NCI-H748 (cell line): Measurements from ENCODE around the gene MCCC1.
"Not testable (repeated sequence)": the region's sequence is repeated elsewhere in the genome, so short reads cannot be mapped to it uniquely, and the experiment has no call there.

Experiments used
- DNase-seq: peaks from one replicate; lab custom pipeline; 2025; ENCODE audit not compliant: unreplicated experiment; lab: John Stamatoyannopoulos, UW

The MCCC1 gene

DNA sequence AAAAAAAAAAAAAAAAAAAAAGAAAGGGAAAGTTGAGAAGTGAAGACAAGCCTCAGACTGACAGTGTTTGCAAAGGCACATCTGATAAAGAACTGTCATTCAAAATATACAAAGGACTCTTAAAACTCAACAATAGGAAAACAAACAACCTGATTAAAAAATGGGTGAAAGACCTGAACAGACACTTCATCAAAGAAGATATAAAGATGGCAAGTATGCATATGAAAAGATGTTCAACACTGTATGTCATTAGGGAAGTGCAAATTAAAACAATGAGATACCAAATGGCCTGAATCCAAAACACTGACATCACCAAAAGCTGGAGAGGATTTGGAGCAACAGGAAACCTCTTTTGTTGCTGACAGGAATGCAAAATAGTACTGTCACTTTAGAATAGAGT lies 48.6 kb downstream of the MCCC1 start:
- no peak for DNase-seq

DNA sequence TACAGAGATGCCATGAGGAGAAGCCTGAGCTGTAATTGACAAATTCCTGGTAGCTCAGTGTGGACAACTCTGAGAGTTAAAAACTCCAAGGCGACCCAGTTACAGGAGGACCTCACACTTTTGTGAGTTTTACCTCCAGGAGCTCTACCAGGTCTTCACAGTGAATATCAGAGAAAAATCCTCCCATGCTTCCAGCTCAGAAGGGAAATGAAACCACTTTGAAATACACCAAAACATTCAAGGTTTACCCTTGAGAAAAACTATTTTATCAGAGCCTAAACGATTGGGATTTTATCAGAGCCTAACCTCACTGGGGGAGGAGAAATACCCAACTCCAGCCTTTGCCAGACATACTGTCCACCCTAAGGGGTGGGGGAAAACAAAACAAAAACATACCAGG lies 52.4 kb downstream of the MCCC1 start:
- no peak for DNase-seq

DNA sequence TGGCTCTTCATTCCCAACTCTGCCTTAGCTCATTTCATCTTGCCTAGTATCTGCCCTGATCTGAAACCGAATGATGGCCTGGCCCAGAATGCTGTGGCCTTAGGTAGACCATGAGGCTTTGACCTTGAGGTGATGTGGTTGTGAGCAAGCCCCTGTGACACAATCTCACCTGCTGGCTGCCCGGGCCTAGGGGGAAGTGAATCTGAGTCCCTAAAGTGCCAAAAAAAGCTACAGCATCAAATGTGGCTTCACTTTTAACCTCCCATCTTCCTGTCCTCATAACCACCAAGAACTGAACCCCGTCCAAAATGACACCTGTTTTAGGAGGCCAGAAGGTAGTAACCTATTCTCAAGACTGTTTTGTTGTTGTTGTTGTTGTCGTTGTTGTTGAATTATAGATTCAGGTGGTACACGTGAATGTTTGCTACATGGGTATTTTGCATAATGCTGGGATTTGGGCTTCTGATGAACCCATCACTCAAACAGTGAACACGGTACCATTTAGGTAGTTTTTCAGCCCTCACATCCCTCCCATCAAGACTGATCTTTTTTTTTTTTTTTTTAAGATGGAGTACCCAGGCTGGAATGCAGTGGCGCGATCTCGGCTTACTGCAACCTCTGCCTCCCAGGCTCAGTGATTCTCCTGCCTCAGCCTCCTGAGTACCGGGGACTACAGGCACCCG lies 54.6 kb downstream of the MCCC1 start:
- no peak for DNase-seq

DNA sequence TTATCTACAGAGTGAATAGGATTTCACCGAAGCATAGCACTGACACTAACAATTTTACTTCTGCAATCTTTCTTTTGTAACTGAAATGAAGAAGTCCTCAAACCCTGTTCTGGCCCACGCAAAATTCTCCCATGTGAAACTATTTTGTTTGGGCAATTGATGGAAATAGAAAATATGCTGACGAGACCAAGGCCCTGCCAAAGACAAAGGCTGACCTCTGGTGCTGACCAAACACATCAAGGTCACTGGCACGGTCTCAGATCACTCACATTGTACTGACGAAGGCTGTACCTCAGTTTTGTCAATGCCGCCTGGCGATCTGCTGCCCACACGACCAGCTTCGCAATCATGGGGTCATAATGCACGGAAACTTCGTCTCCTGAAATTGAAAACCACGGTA lies 60.5 kb downstream of the MCCC1 start:
- DNase-seq, result no peak

DNA sequence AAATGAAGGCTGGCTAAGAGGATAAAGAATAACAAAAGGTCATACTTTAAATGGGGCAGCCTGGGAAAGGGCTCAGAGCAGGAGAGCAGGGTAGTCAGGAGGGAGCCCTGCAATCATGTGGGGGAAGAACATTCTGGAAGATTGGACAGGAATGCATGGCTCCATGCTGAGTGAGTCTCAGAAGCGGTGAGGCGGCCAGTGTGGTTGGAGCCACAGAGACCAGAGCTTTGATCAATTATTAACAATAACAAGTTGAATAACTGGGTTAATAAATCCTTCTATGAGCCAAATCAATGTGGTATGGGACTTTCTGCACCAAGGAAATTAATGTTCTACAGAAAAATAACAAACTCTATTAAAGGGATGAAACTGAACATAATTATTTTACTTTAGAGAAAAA lies 61.1 kb downstream of the MCCC1 start:
- no peak for DNase-seq

DNA sequence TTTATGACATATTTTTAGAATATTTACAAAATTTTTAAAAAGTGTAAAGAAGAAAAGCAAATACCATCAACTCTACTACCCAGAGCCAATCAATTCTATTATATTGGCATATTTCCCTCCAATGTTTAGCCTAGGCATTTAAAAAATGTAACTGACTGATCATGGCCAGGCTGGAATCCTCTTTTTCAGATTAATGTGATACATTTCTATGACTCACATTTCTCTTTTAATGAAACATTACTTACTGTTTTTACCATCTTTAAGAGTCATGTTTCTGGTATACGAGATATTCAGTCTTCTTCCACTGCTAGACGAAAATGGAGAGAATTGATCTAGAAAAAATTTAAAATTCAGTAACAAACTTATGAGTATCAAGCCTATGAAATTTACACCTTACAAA lies 65.5 kb downstream of the MCCC1 start:
- DNase-seq, result no peak

DNA sequence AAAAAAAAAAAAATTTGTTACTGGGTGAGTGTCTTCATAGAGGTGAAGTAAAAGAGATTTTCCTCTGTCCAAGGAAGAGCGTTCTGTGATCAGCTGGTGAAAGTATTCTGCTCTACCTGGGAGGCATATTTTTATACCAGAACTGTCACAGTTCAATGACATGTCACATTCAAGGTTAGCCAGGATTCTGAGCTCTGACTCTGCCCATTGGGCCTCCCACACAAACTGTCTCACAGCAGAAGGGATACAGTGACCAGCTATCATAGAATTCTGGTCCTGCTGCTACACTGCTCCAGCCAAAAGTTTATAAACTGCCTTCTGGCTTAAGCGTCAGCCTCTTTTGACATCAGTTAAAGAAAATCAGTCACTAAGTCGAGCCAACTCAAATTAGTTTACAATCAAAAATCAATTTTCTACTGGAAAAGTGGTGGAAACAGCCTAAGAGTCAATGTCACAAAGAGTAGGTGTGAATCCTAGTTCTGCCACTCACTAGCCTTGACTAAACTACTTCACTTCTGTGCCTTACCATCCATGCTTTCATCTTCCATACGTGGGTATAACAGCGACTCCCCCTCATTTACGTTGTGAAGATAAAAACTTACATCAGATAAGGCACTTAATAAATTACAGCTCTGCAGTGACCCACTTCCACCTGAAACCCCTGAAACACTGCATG lies 66.3 kb downstream of the MCCC1 start:
- no peak for DNase-seq

DNA sequence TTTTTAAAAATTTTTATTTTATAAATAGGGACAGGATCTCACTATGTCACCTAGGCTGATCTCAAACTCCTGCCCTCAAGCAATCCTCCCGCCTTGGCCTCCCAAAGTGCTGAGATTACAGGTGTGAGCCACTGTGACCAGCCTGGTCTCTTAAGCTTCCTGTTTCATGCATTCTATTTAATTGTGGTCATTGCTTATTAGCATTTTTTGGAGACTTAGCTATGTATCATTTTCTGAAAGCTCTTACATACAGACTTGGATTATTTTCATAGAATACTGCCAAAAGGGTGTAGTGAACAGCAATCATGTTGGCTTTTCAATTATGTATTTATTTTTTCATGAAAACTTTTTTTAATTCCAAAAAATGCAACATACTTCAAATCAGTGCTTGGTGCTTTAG lies 67.5 kb downstream of the MCCC1 start:
- no peak for DNase-seq

DNA sequence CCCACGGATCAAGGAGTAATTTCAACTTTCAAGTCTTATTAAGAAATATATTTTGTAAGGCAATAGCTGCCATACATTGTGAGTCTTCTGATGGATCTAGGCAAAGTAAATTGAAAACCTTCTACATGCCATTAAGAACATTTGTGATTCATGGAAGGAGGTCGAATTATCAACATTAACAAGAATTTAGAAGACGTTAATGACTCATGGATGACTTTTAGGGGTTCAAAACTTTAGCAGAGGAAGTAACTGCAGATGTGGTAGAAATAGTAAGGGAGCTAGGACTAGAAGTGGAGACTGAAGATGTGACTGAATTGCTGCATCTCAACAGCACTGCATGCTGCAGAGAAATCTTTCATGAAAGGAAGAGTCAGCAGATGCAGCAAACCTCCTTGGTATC lies 70.9 kb downstream of the MCCC1 start:
- DNase-seq, result no peak

DNA sequence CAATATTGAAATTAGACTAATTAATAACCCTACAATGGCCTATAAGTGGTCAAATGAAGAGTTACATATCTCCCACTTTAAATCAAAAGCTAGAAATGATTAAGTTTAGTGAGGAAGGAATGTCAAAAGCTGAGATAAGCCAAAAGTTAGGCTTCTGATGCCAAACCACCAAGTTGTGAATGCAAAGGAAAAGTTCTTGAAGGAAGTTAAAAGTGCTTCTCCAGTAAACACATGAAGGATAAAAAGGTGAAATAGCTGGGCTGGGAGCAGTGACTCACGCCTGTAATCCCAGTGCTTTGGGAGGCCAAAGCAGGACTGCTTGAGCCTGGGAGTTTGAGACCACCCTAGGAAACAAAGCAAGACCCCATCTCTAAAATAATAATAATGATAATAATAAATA lies 72.0 kb downstream of the MCCC1 start:
- DNase-seq, result no peak

DNA sequence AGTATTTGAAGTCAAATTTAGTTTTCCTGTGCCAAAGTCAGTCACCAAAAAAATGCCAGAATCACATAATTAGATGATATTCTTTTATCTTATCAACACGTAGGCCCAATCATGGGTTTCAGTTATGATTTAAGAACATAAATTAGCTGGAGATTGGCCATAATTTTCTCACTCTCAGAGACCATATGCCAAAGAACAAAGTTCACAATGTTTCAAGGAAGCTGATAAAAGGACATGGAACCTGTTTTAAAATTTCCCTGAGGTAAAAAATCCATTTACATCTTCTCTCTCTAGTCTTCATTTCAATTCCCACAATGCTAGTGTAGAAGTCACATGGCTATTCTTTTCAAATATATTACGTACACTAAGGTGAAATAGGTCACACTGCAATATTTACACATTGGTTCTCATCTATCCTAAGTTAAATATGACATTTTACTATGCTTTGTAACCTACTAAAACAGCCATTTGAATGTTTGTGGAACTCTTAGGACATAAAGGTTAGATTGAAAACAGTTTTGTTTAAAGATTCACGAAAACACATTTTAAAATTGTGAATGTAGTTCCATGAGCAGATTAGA lies 76.3 kb downstream of the MCCC1 start:
- DNase-seq, result no peak

DNA sequence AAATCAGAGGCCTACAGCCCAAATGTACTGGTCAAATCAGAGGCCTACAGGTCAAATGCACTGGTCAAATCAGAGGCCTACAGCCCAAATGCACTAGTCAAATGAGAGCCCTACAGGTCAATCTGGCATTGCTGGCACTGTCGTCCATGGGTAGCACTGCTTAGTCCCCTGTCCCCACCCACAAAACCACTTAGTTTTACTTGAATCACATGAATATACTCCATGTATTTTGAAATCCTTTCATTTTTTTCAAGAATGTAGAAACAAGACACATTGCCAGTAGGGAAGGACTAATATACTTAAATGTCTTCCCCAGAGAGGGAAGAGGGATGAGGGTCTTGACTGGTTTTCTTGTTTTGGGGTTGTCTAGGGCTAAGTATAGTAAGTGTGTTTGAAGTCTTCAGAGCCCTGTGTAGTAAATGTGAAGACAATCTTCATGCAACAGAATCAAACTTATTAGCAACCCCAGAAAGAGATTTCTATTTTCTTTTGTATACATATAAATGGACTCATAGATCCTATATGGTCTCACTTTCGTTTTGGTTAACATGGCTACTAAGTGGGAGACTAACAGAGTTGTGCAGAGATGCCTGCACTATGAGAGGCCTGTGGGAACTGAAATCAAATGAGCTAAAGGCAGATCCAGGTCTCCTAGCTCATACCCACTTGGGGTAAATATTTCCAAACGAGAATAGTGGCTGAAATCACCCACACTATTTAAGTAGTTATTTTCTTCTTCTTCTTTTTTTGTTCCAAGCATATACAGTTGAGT lies 80.7 kb downstream of the MCCC1 start:
- DNase-seq, result no peak

DNA sequence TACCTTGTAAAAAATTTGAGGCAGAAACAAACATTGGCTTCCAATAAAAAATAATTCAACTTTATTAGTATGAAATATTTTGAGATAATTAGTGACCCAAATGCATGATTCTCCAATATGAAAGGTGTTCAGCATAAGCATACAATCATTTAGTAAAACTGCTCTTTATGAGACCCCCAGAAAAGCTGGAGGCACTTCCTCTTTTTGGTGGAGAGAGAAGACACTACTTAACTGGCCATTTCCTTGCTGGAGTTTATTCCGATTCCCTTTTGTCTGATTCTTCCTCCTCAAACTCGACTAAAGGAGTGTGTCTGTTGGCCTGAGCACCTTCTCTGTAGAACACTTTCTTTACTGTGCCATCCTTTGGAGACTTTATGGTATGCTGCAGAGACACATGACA lies 84.1 kb downstream of the MCCC1 start:
- DNase-seq, result no peak

DNA sequence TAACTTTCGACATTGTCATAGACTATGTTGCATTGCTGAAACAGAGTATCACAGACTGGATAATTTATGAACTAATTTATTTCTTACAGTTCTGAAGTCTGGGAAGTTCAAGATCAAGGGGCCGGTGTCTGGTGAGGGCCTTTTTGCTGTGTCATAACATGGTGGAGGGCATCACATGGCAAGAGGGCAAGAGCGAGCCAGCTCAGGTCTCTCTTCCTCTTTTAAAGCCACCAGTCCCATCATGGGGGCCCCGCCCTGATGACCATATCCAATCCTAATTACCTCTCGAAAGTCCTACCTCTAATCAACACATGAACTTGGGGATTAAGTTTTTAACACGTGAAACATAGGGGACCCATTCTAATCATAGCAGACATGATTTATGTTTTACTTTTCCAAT lies 85.4 kb downstream of the MCCC1 start:
- no peak for DNase-seq

DNA sequence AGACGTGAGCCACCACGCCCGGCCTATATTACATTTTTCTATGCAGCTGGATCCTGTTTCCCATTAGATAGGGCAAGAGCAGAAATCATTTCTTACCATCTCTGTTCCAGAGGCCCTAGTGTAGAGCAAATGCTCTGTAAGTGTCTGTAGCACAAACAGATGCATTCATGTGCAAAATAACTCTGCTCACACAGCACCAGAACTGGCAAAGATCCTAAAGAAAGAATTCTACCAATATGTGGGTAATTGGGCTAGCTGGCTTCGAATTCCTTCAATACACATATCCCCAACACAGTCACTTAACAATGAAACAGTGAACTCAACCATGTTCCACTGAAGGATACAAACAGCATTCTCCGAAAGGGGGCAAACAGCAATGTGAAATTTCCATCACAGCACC lies 86.2 kb downstream of the MCCC1 start:
- no peak for DNase-seq

DNA sequence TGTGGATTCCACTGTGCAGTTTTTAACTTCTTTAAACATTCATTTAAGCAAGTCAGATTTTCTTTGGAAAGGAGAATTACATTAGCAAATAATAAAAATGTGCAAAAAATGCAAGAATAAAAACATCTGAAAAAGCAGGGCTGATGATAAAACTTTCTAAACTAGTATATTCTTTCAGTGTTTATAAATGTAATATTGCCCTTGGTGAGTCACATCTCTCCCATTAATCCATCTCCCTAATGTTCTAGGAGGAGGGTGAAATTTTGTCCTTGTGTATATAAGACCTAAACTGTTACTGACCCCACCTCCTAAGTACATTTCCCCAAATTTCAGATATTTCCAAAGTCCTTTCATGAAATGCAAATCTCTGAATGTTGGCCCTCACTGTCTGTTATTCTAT lies 90.5 kb downstream of the MCCC1 start:
- DNase-seq, result no peak

DNA sequence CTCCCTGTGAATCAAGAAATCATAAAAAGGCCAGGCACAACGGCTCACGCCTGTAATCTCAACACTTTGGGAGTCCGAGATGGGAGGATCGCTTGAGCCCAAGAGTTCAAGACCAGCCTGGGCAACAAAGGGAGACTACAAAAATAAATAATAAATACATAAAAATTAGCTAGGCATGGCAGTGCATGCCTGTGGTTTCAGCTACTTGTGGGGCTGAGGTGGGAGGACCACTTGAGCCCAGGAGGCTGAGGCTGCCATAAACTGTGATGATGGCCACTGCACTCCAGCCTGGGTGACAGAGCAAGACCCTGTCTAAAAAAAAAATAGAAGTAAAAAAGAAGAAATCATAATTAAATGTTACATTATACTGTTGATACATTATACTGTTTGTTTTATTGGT lies 91.0 kb downstream of the MCCC1 start:
- no peak for DNase-seq

DNA sequence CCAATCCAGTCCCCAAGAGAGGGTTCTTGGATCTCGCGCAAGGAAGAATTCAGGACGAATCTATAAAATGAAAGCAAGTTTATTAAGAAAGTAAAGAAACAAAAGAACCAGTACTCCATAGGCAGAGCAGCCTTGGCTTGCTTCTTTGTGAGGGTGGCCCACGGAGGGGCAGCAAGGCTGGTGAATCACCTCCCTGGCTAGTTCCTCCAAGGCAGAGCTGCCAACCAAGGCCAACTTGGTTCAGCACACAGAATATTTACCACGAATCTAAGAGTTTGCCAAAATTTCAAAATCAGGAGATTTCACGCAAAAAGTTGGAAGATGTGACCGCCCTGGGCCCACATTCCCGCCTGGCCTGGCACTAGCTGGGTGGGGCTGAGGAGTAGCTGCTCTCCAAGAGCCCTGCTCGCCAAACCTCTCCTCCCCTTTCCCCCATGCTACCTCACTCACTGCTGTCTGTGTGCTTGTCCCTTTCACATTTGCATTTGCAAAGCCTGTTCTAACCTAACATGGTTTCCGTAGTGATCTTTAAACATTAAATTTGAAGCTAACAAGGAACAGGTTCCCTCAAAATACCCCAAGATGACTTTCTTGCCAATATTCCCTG lies 92.8 kb downstream of the MCCC1 start:
- DNase-seq, result no peak

DNA sequence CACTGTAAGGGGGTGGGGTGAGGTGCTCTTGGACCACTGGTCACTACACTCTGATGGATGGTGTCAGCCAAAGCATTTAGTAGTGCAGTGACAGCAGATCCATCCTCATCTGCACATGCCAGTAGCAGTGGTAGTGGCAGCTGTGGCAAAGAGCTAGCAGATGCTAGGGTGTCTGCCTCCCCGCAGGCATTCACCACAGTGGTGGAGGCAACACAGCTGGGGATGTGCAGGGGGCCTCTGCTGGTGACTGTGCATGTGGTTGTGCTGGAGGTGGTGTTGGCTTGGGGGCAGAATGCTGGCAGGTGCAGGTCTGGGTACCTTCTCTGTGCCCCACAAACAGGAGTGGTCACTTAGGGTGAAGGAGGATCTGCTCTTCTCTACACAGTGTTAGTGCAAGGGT lies 99.5 kb downstream of the MCCC1 start:
- DNase-seq, result no peak

DNA sequence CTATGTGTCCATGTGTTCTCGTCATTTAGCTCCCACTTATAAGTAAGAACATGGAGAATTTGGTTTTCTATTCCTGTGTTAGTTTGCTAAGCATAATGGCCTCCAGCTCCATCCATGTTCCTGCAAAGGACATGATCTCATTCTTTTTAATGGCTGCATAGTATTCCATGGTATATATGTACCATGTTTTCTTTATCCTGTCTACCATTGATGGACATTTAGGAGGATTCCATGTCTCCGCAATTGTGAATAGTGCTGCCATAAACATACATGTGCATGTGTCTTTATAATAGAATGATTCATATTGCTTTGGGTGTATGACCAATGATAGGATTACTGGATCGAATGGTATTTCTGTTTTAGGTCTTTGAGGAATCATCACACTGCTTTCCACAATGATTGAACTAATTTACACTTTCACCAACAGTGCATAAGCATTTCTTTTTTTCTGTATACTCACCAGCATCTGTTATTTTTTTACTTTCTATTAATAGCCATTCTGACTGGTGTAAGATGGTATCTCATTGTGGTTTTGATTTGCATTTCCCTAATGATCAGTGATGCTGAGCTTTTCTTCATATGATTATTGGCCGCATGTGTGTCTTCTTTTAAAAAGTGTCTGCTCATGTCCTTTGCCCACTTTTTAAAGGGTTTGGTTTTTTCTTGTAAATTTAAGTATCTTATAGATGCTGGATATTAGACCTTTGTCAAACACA lies 105.7 kb downstream of the MCCC1 start:
- DNase-seq, result not testable (repeated sequence)

DNA sequence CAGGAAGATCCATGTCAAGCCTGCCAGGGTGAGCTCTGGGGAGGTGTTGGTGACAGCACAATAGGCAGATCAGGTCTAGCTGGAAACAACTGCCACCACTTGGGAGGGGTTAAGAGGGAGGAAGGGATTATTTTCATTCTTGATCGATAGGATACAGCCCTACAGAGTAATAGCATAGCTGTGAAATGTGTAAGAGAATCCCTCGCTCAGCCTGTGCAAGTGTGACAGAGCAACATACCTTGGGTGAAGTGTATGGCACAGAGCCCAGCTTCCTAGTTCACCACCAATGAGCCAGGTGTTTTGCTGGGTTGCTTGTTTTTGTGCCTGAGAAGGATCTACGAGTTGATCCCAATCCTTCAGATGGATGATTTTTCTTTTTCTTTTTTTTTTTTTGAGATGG lies 109.7 kb downstream of the MCCC1 start:
- no peak for DNase-seq
